Subcutaneous abdominal adipose tissue (tissue), 5 donors: ENCODE measurements around the gene LGI4.
"Not testable (repeated sequence)": the region's sequence is repeated elsewhere in the genome, so short reads cannot be mapped to it uniquely, and the experiment has no call there.

Source experiments
- H3K27ac ChIP-seq: one replicate; pipeline ENCODE4 v1.7.0; 2013; ENCODE audit warnings: low read depth, mild to moderate bottlenecking, inconsistent platforms, low read length, moderate library complexity
- H3K27me3 ChIP-seq, 5 donors: one replicate each; pipeline ENCODE4 v1.7.0; 2013; ENCODE audit warnings: low read length in 5 of 5, inconsistent platforms in 1 of 5; ENCODE audit not compliant: control insufficient read depth in 5 of 5, insufficient read depth in 4 of 5
- H3K36me3 ChIP-seq, 5 donors: one replicate each; pipeline ENCODE4 v1.7.0; 2013; ENCODE audit warnings: low read length in 5 of 5; ENCODE audit not compliant: control insufficient read depth in 5 of 5, insufficient read depth in 5 of 5
- H3K4me1 ChIP-seq, 5 donors: one replicate each; pipeline ENCODE4 v1.7.0; 2013; ENCODE audit warnings: low read length in 5 of 5, mild to moderate bottlenecking in 3 of 5, moderate library complexity in 1 of 5; ENCODE audit not compliant: control insufficient read depth in 5 of 5, insufficient read depth in 5 of 5
- H3K4me3 ChIP-seq, 5 donors: one replicate each; pipeline ENCODE4 v1.7.0; 2013; ENCODE audit warnings: low read length in 5 of 5, low read depth in 1 of 5
- H3K9ac ChIP-seq, 5 donors: one replicate each; pipeline ENCODE4 v1.7.0; 2013; ENCODE audit warnings: low read length in 5 of 5, mild to moderate bottlenecking in 4 of 5, moderate library complexity in 3 of 5
- H3K9me3 ChIP-seq, 5 donors: one replicate each; pipeline ENCODE4 v1.7.0; 2013; ENCODE audit warnings: low read length in 5 of 5; ENCODE audit not compliant: control insufficient read depth in 5 of 5
- donor health status: healthy.
- donor health status: healthy.
- donor health status: healthy.
- donor health status: healthy.
- donor health status: healthy.

LGI4 gene

DNA sequence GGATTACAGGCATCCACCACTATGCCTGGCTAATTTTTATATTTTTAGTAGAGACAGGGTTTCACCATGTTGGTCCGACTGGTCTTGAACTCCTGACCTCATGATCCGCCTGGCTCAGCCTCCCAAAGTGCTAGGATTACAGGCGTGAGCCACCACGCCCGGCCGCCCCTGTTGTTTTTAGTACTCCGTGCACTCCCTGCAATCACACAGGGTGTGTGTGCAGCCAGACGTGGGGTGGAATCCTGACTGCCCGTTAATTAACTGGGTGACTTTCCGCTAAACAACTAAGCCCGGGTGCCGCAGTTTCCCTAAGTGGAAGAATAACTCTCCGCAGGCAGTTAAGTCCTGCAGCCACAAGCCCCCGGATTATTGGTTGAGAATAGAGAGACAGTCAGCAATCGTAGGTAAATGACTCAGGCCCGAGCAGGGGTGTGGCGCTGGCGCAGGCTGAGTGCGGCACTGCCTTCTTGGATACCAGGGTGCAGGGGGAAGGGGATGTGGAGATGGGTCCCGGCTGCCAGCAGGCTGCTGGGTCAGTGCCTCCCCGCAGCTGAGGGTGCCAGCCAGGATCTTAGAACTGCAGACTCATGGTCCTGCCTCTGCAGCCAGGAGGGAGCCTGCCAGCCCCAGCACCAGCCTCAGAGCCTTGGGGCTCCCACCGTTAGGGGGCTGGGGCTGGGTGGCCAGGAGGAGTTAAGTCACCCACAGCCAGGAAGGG is 25.3 kb downstream of the LGI4 start:
- H3K27ac ChIP-seq: no peak overlapping the region

DNA sequence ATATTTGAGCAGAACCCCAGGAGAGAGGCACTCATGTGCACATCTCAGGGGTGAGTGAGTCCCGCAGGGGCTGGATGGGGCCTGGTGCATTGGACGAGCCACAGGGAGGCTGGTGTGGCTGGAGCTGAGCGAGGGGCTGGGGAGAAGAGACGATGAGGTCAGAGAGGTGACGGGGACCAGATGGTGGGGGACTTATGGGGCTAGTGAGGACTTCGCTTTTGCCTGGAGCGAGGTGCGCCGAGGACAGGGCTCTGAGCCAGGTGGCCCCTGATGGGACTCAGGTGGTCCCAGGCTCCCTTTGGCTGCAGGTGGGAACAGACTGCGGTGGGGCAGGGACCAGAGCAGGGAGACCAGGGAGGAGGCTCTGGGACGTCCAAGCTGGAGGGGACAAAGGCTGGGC is 26.1 kb downstream of the LGI4 start:
- Histone ChIP-seq H3K27me3 (peaks cover 0 to 2% (median 0%) of the 10 kb centered on the region in 5 donors), H3K4me1 (peaks cover 0 to 7% (median 0%) of the 10 kb centered on the region in 5 donors), H3K9ac (no peak overlapping the region), H3K27ac (no peak overlapping the region), H3K36me3 (no peaks in the 10 kb centered on the region), H3K4me3 (no peak overlapping the region), H3K9me3 (no peaks in the 10 kb centered on the region)

More for the DNA sequence above, 25.3 kb downstream of the LGI4 start:
- Histone ChIP-seq H3K36me3 (no peaks in the 10 kb centered on the region), H3K27me3 (peaks cover 0 to 2% (median 0%) of the 10 kb centered on the region in 5 donors), H3K4me3 (no peak overlapping the region), H3K9ac (no peak overlapping the region), H3K4me1 (peaks cover 0 to 10% (median 4%) of the 10 kb centered on the region in 5 donors), H3K9me3 (no peaks in the 10 kb centered on the region)

DNA sequence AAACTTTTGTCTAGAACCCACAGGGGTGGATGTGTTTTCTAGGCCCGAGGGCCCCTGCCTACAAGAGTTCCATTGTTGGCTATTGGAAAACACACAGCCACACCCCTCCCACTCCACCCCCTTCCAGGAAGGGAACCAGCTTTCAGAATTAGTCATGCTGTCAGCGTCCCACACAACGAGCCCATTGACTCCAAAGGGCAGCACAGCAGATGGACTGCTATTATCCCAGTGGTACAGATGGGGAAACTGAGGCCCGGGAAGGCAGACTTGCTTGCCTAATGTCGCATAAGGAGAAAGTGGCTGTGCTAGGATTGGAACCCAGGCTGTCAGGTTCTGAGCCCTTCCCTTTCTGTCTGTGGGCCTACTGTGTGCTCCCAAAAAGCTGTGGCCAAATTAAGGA is 27.3 kb downstream of the LGI4 start:
- no peak overlapping the region for H3K4me3 ChIP-seq
- H3K9ac ChIP-seq: no peak overlapping the region
- H3K36me3 ChIP-seq: no peaks in the 10 kb centered on the region
- H3K27ac ChIP-seq: no peak overlapping the region
- peaks cover 0 to 7% (median 0%) of the 10 kb centered on the region in 5 donors for H3K4me1 ChIP-seq
- peaks cover 0 to 2% (median 0%) of the 10 kb centered on the region in 5 donors for H3K27me3 ChIP-seq
- no peaks in the 10 kb centered on the region for H3K9me3 ChIP-seq

DNA sequence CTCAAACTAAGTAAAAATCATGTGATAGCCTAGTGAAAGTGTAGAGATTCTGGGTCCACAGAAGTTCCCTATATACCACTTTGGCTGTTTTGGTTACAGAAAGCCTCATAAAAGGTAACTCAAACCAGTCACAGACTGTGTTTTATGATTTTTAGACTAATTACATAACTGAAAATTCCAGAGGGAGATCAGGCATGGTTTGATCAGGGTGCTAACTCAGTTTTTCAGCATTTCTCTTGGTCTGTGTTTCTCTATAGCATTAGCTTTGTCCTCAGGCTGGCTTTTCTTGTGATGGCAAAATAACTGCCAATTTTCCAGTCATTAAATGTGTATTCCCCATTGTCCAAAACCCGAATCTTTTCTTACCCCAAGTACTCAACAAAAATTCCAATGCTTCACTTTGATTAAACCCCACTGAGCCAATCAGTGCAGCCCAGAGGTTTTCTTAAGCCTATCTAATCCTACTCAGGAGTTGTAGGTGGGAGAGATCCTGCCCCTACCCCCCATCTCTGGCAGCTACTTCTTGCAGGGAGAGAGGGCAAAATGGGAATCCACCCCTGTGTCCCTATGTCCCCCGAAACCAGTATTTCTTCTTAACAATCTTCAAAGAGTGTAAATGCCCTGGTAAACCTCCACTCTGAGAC is 27.8 kb downstream of the LGI4 start:
- H3K4me1 ChIP-seq: peaks cover 0 to 7% (median 0%) of the 10 kb centered on the region in 5 donors
- no peak overlapping the region for H3K9ac ChIP-seq
- no peaks in the 10 kb centered on the region for H3K36me3 ChIP-seq
- H3K9me3 ChIP-seq: no peaks in the 10 kb centered on the region
- H3K27ac ChIP-seq: no peak overlapping the region
- peaks cover 0 to 2% (median 0%) of the 10 kb centered on the region in 5 donors for H3K27me3 ChIP-seq
- no peak overlapping the region for H3K4me3 ChIP-seq

DNA sequence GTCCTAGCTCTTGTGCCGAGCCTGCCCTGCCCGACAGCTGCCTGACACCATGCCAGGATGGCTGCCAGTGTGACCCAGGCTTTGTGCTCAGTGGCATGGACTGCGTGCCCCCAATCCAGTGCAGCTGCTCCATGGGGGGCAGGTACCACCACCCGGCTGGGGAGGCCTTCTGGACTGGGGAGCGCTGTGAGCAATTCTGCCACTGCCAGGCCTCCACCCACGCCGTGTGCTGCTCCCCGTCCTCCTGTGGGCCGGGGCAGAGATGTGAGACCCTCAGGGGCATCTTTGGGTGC is 28.6 kb downstream of the LGI4 start:
- Histone ChIP-seq H3K9ac (no peak overlapping the region), H3K27me3 (peaks cover 0 to 2% (median 0%) of the 10 kb centered on the region in 5 donors), H3K9me3 (no peaks in the 10 kb centered on the region), H3K36me3 (no peaks in the 10 kb centered on the region), H3K4me1 (peaks cover 0 to 7% (median 0%) of the 10 kb centered on the region in 5 donors), H3K27ac (no peak overlapping the region), H3K4me3 (no peak overlapping the region)

DNA sequence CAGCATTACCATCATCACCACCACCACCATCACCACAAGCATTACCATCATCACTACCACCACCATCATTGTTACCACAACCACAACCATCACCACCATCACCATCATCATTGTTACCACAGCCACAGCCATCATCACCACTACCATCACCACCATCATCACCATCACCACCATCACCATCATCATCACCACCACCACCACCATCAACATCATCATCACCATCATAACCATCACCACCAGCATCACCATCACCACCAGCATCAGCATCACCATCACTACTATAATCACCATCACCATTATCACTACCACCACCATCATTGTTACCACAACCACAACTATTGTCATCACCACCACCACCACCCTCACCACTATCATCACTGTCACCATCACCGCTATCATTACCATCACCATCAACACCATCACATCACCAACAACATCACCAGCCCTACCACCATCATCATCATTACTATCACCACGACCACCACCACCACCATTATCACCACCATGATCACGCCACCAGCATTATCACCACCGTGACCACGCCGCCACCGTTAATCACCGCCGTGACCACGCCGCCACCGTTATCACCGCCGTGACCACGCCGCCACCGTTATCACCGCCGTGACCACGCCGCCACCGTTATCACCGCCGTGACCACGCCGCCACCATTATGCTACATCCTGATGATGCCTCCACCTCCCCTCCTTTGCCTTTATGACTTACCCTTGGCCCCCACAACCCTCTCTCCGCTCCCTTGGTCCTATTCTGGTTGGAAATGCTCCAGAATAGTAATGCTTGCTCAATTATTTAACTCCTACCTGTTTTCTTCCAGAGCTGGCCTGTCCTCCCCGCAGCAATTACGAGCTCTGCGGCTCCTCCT is 29.2 kb downstream of the LGI4 start:
- Histone ChIP-seq H3K4me3 (no peak overlapping the region), H3K4me1 (peaks cover 0 to 7% (median 0%) of the 10 kb centered on the region in 5 donors), H3K27ac (no peak overlapping the region), H3K27me3 (peaks cover 0 to 2% (median 0%) of the 10 kb centered on the region in 5 donors), H3K9me3 (no peaks in the 10 kb centered on the region), H3K9ac (no peak overlapping the region), H3K36me3 (no peaks in the 10 kb centered on the region)

DNA sequence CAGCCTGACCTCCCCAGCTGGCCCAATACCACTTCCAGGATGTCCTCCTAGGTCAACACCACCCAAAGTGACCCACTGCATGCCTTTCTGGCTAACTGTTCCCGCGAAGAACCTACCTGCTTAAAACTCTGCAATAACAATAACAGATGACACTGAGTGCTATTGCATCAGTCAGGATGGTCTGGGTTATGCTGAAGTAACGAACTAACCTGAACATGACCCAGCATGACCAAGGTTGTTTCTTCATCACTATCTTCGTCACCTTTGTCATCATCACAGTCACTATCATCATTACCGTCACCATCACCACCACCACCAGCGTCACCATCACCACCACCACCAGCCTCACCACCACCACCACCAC is 29.8 kb downstream of the LGI4 start:
- no peaks in the 10 kb centered on the region for H3K36me3 ChIP-seq
- no peaks in the 10 kb centered on the region for H3K9me3 ChIP-seq
- H3K9ac ChIP-seq: no peak overlapping the region
- H3K4me3 ChIP-seq: no peak overlapping the region
- H3K4me1 ChIP-seq: peaks cover 0 to 7% (median 0%) of the 10 kb centered on the region in 5 donors
- no peak overlapping the region for H3K27ac ChIP-seq
- H3K27me3 ChIP-seq: peaks cover 0 to 2% (median 0%) of the 10 kb centered on the region in 5 donors

DNA sequence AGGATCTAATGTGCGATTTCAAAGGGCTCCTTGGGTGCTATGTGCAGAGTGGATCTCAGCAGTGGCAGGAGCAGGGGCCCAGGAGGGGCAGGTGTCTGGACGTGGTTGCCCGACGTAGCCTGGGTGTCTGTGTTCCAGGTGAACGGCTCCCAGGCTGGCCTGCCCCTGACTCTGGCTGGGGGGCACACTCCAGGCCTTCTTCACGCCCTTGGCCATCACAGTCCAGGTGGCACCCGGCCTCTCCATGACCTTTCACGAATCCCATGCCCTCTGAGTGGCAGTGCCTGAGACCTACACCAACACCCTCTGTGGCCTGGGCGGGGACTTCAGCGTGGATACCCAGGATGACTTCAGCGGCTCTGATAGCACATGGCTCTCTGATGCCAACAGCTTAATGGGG is 30.5 kb downstream of the LGI4 start:
- Histone ChIP-seq H3K9ac (no peak overlapping the region), H3K4me1 (peaks cover 0 to 4% (median 0%) of the 10 kb centered on the region in 5 donors), H3K9me3 (no peaks in the 10 kb centered on the region), H3K27ac (no peak overlapping the region), H3K27me3 (no peaks in the 10 kb centered on the region), H3K36me3 (no peaks in the 10 kb centered on the region), H3K4me3 (no peak overlapping the region)

DNA sequence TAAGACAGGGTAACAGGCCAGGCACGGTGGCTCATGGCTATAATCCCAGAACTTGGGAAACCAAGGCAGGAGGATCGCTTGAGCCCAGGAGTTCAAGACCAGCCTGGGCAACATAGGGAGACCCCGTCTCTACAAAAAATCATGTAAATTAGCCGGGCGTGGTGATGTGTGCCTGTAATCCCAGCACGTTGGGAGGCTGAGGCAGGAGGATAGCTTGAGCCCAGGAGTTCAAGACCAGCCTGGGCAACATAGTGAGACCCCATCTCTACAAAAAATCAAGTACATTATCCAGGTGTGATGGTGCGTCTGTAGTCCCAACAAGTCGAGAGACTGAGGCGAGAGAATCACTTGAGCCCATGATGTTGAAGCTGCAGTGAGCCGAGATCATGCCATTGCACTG is 31.2 kb downstream of the LGI4 start:
- H3K27ac ChIP-seq, H3K4me3 ChIP-seq, H3K9me3 ChIP-seq, H3K36me3 ChIP-seq, H3K4me1 ChIP-seq, H3K27me3 ChIP-seq, H3K9ac ChIP-seq: not testable (repeated sequence)

DNA sequence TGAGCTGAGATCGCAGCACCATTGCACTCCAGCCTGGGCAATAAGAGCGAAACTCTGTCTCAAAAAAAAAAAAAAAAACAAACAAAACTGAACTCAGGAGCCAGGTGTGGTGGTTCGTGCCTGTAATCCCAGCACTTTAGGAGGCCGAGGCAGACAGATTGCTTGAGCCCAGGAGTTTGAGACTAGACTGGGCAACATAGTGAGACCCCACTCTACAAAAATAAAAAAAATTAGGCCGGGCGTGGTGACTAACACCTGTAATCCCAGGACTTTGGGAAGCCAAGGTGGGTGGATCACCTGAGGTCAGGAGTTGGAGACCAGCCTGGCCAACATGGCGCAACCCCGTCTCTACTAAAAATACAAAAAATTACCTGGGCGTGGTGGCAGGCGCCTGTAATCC is 32.9 kb downstream of the LGI4 start:
- H3K9me3 ChIP-seq, H3K27me3 ChIP-seq, H3K27ac ChIP-seq, H3K4me3 ChIP-seq, H3K4me1 ChIP-seq, H3K36me3 ChIP-seq, H3K9ac ChIP-seq: not testable (repeated sequence)
